K562 (cell line): Measurements from ENCODE around the gene TRPM2. TPM values are rescaled to one million over a fixed set of nuclear protein-coding genes. Genes with fewer than 3 reads are reported as not detected.

ENCODE experiments used
- ATAC-seq: fragments of 200-7000 bp; cut with Tn5 transposase; 3 replicates; pipeline ENCODE4 v1.9.1; 2020; ENCODE audit warnings: moderate library complexity
- BruUV-seq: library from RNA; stranded (reverse); fragments of 400-500 nt; replicated peaks from 2 replicates; lab custom pipeline; 2021; lab: Mats Ljungman, UMichigan
- CTCF ChIA-PET: fragments of 300-600 bp; formaldehyde crosslinking; extraction: SDS; loops from one replicate; lab custom pipeline; 2021; ENCODE audit warnings: low intra/inter-chr PET ratio; lab: Yijun Ruan, JAX
- POLR2A ChIA-PET: fragments of 300-600, 350-650 bp; sonication (Branson Sonifier 250); formaldehyde crosslinking; extraction: SDS; loops from one replicate; lab custom pipeline; 2021; ENCODE audit warnings: antibody characterized with exemption, inconsistent platforms; lab: Yijun Ruan, JAX
- DNase-seq, 4 experiments: peaks; one replicate each; pipeline versions ENCODE4 v3.0.0 to v3.0.0-alpha.2; 2011 to 2018; ENCODE audit warnings: low spot score in 3 of 4, mixed read lengths in 3 of 4; ENCODE audit errors: extremely low read depth in 1 of 4
- FAIRE-seq: peaks from 2 replicates; lab custom pipeline; 2011; peaks lifted over from hg19 to GRCh38; lab: Jason Lieb, UNC
- H2AFZ ChIP-seq: 2 replicates; pipeline ENCODE4 v1.6.0; 2011; ENCODE audit warnings: low read depth, low read length, control low read depth, inconsistent platforms
- H3K27ac ChIP-seq: fragments of 200-600 bp; 3 replicates; pipeline ENCODE4 v1.8.0; 2011; ENCODE audit warnings: low read depth, mild to moderate bottlenecking, control low read depth, inconsistent platforms, low read length, moderate library complexity, mixed read lengths; ENCODE audit errors: extremely low read depth
- H3K27me3 ChIP-seq, 2 experiments: fragments of 300-600 bp in 1 of 2; 2 replicates in 1 of 2; 3 replicates in 1 of 2; pipeline versions ENCODE4 v1.6.0 to v1.8.0; 2011; ENCODE audit warnings: inconsistent platforms in 2 of 2, low read length in 2 of 2, mild to moderate bottlenecking in 1 of 2, mixed read lengths in 1 of 2, moderate library complexity in 1 of 2; ENCODE audit not compliant: control insufficient read depth in 2 of 2, insufficient read depth in 2 of 2
- H3K36me3 ChIP-seq: fragments of 300-600 bp; 3 replicates; pipeline ENCODE4 v1.8.0; 2011; ENCODE audit warnings: mild to moderate bottlenecking, low read length, inconsistent platforms; ENCODE audit not compliant: control insufficient read depth, insufficient read depth
- H3K4me1 ChIP-seq, 2 experiments: fragments of 200-600 bp in 1 of 2; replicated peaks in 1 of 2; 2 replicates in 1 of 2; 3 replicates in 1 of 2; pipeline versions ENCODE4 v1.5.1 to v1.8.0; 2011; ENCODE audit warnings: inconsistent platforms in 2 of 2, low read length in 2 of 2, mild to moderate bottlenecking in 1 of 2, mixed read lengths in 1 of 2, moderate library complexity in 1 of 2; ENCODE audit not compliant: control insufficient read depth in 2 of 2, insufficient read depth in 2 of 2
- H3K4me2 ChIP-seq: 2 replicates; pipeline ENCODE4 v1.6.1; 2011; ENCODE audit warnings: low read length, control low read depth, inconsistent platforms, mixed read lengths; ENCODE audit not compliant: insufficient read depth
- H3K4me3 ChIP-seq: fragments of 200-600 bp; sonication (generic), shearing (Covaris generic); 2 replicates; pipeline ENCODE4 v1.5.1; 2016; ENCODE audit warnings: control low read depth, inconsistent platforms
- H3K79me2 ChIP-seq: fragments of 200-600 bp; 3 replicates; pipeline ENCODE4 v1.8.0; 2011; ENCODE audit warnings: low read length, inconsistent platforms; ENCODE audit not compliant: control insufficient read depth, insufficient read depth
- H3K9ac ChIP-seq, 2 experiments: 2 replicates each; pipeline versions ENCODE4 v1.6.0 to v1.6.1; 2011; ENCODE audit warnings: low read depth in 2 of 2, low read length in 2 of 2, control low read depth in 1 of 2, inconsistent platforms in 1 of 2, mild to moderate bottlenecking in 1 of 2, mixed read lengths in 1 of 2; ENCODE audit not compliant: insufficient read depth in 1 of 2
- H3K9me1 ChIP-seq: one replicate; pipeline ENCODE4 v1.6.0; 2011; ENCODE audit warnings: inconsistent platforms, mild to moderate bottlenecking, low read length, moderate library complexity; ENCODE audit not compliant: control insufficient read depth, insufficient read depth
- H3K9me3 ChIP-seq: replicated peaks from 2 replicates; pipeline ENCODE4 v1.5.1; 2011; ENCODE audit warnings: low read depth, low read length, inconsistent platforms; ENCODE audit not compliant: control insufficient read depth, insufficient read depth
- H4K20me1 ChIP-seq: replicated peaks from 2 replicates; pipeline ENCODE4 v1.6.1; 2011; ENCODE audit warnings: low read length, inconsistent platforms, mixed read lengths; ENCODE audit not compliant: control insufficient read depth, insufficient read depth
- ARNT ChIP-seq, 2 experiments: fragments of 450-650 bp; IDR thresholded peaks; 2 replicates each; pipeline ENCODE4 v1.6.1; 2016; ENCODE audit warnings: mild to moderate bottlenecking in 1 of 2
- HNRNPL ChIP-seq: fragments of 200-400 bp; formaldehyde crosslinking; IDR thresholded peaks from 2 replicates; pipeline ENCODE4 v1.6.1; 2017; ENCODE audit warnings: low read depth, mild to moderate bottlenecking, low read length
- ZC3H4 ChIP-seq: sonication (generic); formaldehyde crosslinking; IDR thresholded peaks from 2 replicates; pipeline ENCODE4 v1.9.0; 2021; ENCODE audit warnings: missing genetic modification reagents, borderline replicate concordance
- WGBS: fragments of 100-300 bp; shearing (Covaris generic); methylation state at CpG from one replicate; pipeline ENCODE4 v1.1.6; 2016; ENCODE audit warnings: low coverage, mixed read lengths; ENCODE audit not compliant: insufficient coverage; ENCODE audit errors: missing lambda C conversion rate; 5-methylcytosine and 5-hydroxymethylcytosine counted together
- in situ Hi-C: fragments of 300-500 bp; cut with MboI; formaldehyde crosslinking; loops from 4 replicates; pipeline ENCODE4 v1.15.0; 2018; ENCODE audit warnings: inconsistent platforms, mixed read lengths
- intact Hi-C: fragments of 100-400 bp; cut with micrococcal nuclease; formaldehyde crosslinking; loops from 2 replicates; pipeline ENCODE4 v1.14.2; 2022
- polyA plus RNA-seq, 8 experiments: library from polyadenylated mRNA; depleted of rRNA in 4 of 8; stranded (reverse) in 5 of 8; unstranded in 3 of 8; fragments of >200 nt; fragmentation: Nextera tagmentation in 2 of 8; fragmentation: Illumina TruSeq in 1 of 8; extraction: Ambion mirVana in 2 of 8; extraction: Trizol in 1 of 8; gene quantifications; 2 replicates each; pipeline versions ENCODE4 v1.2.1 to v1.2.3, GENCODE V29; 2011 to 2014; ENCODE audit warnings: inconsistent platforms in 1 of 8, missing spikeins in 1 of 8
- total RNA-seq, 7 experiments: library from RNA; depleted of rRNA in 6 of 7; stranded (reverse); fragments of >200 nt in 6 of 7; fragmentation: Illumina TruSeq in 2 of 7; extraction: Trizol in 2 of 7; gene quantifications; 2 replicates each; pipeline versions ENCODE4 v1.2.1 to v1.2.3, GENCODE V29; 2011 to 2021; ENCODE audit warnings: low replicate concordance in 1 of 7

TRPM2 gene
- total and polyA plus RNA-seq, 9 of the 15 experiments (the other 6 are each of a cell fraction or from before 2014, with no cell fraction given), result 0.33 to 2.1 (median 0.98) TPM; not detected in 2

DNA sequence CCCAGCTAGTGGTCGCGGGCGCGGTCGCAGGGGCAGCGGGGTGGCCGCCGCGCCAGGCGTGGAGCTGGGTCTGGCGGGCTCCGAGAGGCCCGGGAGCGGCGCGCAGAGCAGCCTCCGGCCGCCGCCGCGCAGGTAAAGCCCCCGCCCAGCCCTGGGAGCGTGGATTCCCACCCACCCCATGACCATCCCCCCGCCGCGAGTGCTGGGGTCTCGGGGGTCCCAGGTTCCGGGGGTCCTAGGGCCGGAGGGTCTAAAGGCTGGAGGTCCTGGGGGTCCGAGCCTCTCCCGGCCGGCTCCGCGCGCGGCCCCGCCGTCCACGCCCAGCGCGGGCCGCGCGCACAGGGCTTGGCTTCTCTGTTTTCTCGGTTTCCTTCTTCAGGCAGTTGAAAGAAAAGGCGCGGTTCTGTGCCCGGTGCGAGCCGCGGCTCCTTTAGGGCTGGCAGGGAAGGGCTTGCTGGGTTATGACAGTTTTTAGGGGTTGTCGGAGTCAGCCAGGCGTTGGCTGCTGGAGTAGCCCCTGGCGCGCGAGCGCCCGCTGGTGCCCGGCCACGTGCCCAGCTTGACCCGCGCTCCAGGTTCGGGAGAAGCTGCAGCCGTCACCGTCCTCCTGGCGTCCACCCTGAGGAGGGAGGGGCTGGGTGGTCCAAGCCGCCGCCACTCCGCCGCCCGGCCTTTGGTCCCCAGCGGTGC, 102.2 kb downstream of the TRPM2 start:
- in situ Hi-C loops, result no loop called here
- H4K20me1 ChIP-seq, result peaks cover 4% of the 10 kb centered on the region; the same call in 1 of the 2 replicates
- H3K36me3 ChIP-seq, result no peaks in the 10 kb centered on the region
- peaks cover 0 to 23% of the 10 kb centered on the region in 2 experiments; a peak in 1 of 5 replicates for H3K4me1 ChIP-seq
- H3K27ac ChIP-seq, result no peak overlapping the region
- H3K9ac ChIP-seq, result no peak overlapping the region
- ATAC-seq (peak; percentile 17; the same call in 2 of the 3 replicates), FAIRE-seq (no peak), DNase-seq (peak in 2 of 4 experiments; percentile 24 to 31)
- no peaks in the 10 kb centered on the region for H3K9me1 ChIP-seq
- H3K9me3 ChIP-seq, result no peaks in the 10 kb centered on the region
- 34% methylated on average over 48 of the region's 72 CpGs for WGBS
- POLR2A ChIA-PET, result interaction anchor here (0.5 kb wide), 1 partner anchor 12 kb away, joined by 4 read pairs; no protein-coding TSS in a partner anchor
- no peak overlapping the region for H2AFZ ChIP-seq
- no peaks in the 10 kb centered on the region for H3K79me2 ChIP-seq
- TF ChIP-seq ARNT (IDR thresholded peaks at IDR 0.05) (no peak), HNRNPL (0 out of 2 replicates have a peak, but pooled peaks have one; percentile 31)
- CTCF ChIA-PET, result no interaction called here
- peaks cover 17 to 57% of the 10 kb centered on the region in 2 experiments; a peak in 4 of 5 replicates for H3K27me3 ChIP-seq
- BruUV-seq, result no TSS peak
- intact Hi-C loops, result no loop called here
- H3K4me3 ChIP-seq, result peak overlapping the region; percentile 14; the same call in 1 of the 2 replicates
- H3K4me2 ChIP-seq, result no peak overlapping the region

GRCh38 chr21:44456214-44456914, 102.9 kb downstream of the TRPM2 start:
- Histone ChIP-seq H3K4me3 (no peak overlapping the region), H2AFZ (no peak overlapping the region), H3K27ac (no peak overlapping the region), H3K9ac (no peak overlapping the region), H4K20me1 (peaks cover 7% of the 10 kb centered on the region; the same call in 1 of the 2 replicates), H3K4me1 (peaks cover 0 to 23% of the 10 kb centered on the region in 2 experiments; a peak in 1 of 5 replicates), H3K9me1 (no peaks in the 10 kb centered on the region), H3K4me2 (no peak overlapping the region), H3K79me2 (no peaks in the 10 kb centered on the region), H3K36me3 (no peaks in the 10 kb centered on the region), H3K9me3 (no peaks in the 10 kb centered on the region), H3K27me3 (peaks cover 11 to 57% of the 10 kb centered on the region in 2 experiments; a peak in 4 of 5 replicates)
- POLR2A ChIA-PET, result interaction anchor here (0.6 kb wide), 1 partner anchor 139 kb away, joined by 3 read pairs; no protein-coding TSS in a partner anchor
- no peak for ATAC-seq
- WGBS, result 26% methylated on average over 30 of the region's 35 CpGs
- in situ Hi-C loops (no loop called here), intact Hi-C loops (no loop called here)
- no peak for DNase-seq
- CTCF ChIA-PET, result no interaction called here
- no peak for TF ChIP-seq ZC3H4 (CRISPR knock-in tag)
- TF ChIP-seq HNRNPL, result 0 out of 2 replicates have a peak, but pooled peaks have one; percentile 5
- no TSS peak for BruUV-seq
- no peak for FAIRE-seq
